Activated CD8-positive, alpha-beta T cell treated with anti-CD3 and anti-CD28 coated beads, Interleukin-2, amount 10 ng/mL, durations not matched to agents 7 days and 5 days (primary cell): Measurements from ENCODE around the gene GPR150. TPM values are rescaled to one million over a fixed set of nuclear protein-coding genes. Genes with fewer than 3 reads are reported as not detected.

ENCODE experiments used
- ATAC-seq: fragments of 150-1000 bp; cut with Tn5 transposase; one replicate; pipeline ENCODE4 v1.10.0; 2021; ENCODE audit warnings: moderate library complexity
- CTCF ChIA-PET: fragments of 350-600 bp; sonication (Branson Sonifier 250); formaldehyde crosslinking; loops from one replicate; lab custom pipeline; 2021; ENCODE audit warnings: antibody characterized with exemption; lab: Charles Lee
- POLR2A ChIA-PET: fragments of 350-600 bp; sonication (Branson Sonifier 250); formaldehyde crosslinking; loops from one replicate; lab custom pipeline; 2021; ENCODE audit warnings: antibody characterized with exemption; lab: Charles Lee
- DNase-seq: peaks from one replicate; pipeline ENCODE4 v3.0.0-alpha.2; 2020
- H3K27ac Mint-ChIP-seq: one replicate; pipeline ENCODE4 v1.8.0; 2021; ENCODE audit warnings: mild to moderate bottlenecking, mixed read lengths
- H3K27me3 Mint-ChIP-seq: one replicate; pipeline ENCODE4 v1.8.0; 2021; ENCODE audit warnings: low read depth, mixed read lengths
- H3K36me3 Mint-ChIP-seq: one replicate; pipeline ENCODE4 v1.8.0; 2021; ENCODE audit warnings: low read depth, mixed read lengths
- H3K4me1 Mint-ChIP-seq: one replicate; pipeline ENCODE4 v1.8.0; 2021; ENCODE audit warnings: low read depth, mixed read lengths
- H3K4me3 Mint-ChIP-seq: one replicate; pipeline ENCODE4 v1.8.0; 2021; ENCODE audit warnings: mild to moderate bottlenecking, mixed read lengths
- H3K9me3 Mint-ChIP-seq: one replicate; pipeline ENCODE4 v1.8.0; 2022; ENCODE audit warnings: mixed read lengths; ENCODE audit not compliant: insufficient read depth
- total RNA-seq, 2 experiments: library from RNA; stranded (reverse); gene quantifications; one replicate each; pipeline ENCODE4 v1.2.3, GENCODE V29; 2021

GPR150 gene
- under 1 TPM; 0.74 to 0.83 TPM for total RNA-seq

DNA sequence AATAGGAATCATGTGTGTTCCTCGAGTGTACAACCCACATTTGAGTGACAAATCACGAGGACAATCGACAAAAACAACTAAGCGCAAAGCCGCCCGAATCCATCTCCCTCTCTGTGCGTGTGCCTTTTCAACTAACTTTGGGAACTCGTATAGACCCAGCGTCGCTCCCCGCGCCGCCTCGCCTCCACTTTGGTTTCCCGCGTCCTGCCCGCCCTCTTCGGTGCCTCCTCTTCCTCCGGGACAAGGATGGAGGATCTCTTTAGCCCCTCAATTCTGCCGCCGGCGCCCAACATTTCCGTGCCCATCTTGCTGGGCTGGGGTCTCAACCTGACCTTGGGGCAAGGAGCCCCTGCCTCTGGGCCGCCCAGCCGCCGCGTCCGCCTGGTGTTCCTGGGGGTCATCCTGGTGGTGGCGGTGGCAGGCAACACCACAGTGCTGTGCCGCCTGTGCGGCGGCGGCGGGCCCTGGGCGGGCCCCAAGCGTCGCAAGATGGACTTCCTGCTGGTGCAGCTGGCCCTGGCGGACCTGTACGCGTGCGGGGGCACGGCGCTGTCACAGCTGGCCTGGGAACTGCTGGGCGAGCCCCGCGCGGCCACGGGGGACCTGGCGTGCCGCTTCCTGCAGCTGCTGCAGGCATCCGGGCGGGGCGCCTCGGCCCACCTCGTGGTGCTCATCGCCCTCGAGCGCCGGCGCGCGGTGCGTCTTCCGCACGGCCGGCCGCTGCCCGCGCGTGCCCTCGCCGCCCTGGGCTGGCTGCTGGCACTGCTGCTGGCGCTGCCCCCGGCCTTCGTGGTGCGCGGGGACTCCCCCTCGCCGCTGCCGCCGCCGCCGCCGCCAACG is at the start of gene GPR150:
Gene GPR150 (plus strand): TSS at position 58 of the 840 bp plus-strand sequence. CDS start 189 bp downstream, at position 247.
- H3K4me1 Mint-ChIP-seq: peaks cover 47% of the 10 kb centered on the region
- ChIA-PET POLR2A (interaction anchor here (4.0 kb wide), 1 partner anchor 11 kb away, joined by 17 read pairs; no protein-coding TSS in a partner anchor), CTCF (interaction anchor here (1.2 to 1.5 kb wide), 2 partner anchors 12 to 25 kb away, joined by 3 to 6 read pairs; no protein-coding TSS in a partner anchor)
- ATAC-seq (peak; percentile 74), DNase-seq (peak; percentile 76)
- no peaks in the 10 kb centered on the region for H3K27me3 Mint-ChIP-seq
- H3K4me3 Mint-ChIP-seq: peak within 1 kb of the TSS; percentile 85
- peaks cover 9% of the 10 kb centered on the region for H3K36me3 Mint-ChIP-seq
- H3K27ac Mint-ChIP-seq: peak within 1 kb of the TSS; percentile 74
- H3K9me3 Mint-ChIP-seq: no peaks in the 10 kb centered on the region

- H3K4me1 Mint-ChIP-seq: no peaks in the 10 kb centered on the region
- no peak overlapping the region for H3K4me3 Mint-ChIP-seq
- ChIA-PET CTCF (no interaction called here), POLR2A (no interaction called here)
- ATAC-seq (no peak), DNase-seq (no peak)
- H3K36me3 Mint-ChIP-seq: peaks cover 10% of the 10 kb centered on the region
- no peaks in the 10 kb centered on the region for H3K9me3 Mint-ChIP-seq
- H3K27ac Mint-ChIP-seq: no peak overlapping the region
- no peaks in the 10 kb centered on the region for H3K27me3 Mint-ChIP-seq
Measured at GRCh38 chr5:95572016-95572415, 47.9 kb upstream of the GPR150 start.

GRCh38 chr5:95581576-95581975 is 38.3 kb upstream of the GPR150 start:
- ChIA-PET POLR2A (no interaction called here), CTCF (interaction anchor here (0.8 kb wide), 1 partner anchor 10 kb away, joined by 3 read pairs; no protein-coding TSS in a partner anchor)
- H3K9me3 Mint-ChIP-seq: no peaks in the 10 kb centered on the region
- no peaks in the 10 kb centered on the region for H3K27me3 Mint-ChIP-seq
- no peak overlapping the region for H3K27ac Mint-ChIP-seq
- H3K4me3 Mint-ChIP-seq: no peak overlapping the region
- ATAC-seq (no peak), DNase-seq (no peak)
- H3K4me1 Mint-ChIP-seq: no peaks in the 10 kb centered on the region
- peaks cover 4% of the 10 kb centered on the region for H3K36me3 Mint-ChIP-seq

DNA sequence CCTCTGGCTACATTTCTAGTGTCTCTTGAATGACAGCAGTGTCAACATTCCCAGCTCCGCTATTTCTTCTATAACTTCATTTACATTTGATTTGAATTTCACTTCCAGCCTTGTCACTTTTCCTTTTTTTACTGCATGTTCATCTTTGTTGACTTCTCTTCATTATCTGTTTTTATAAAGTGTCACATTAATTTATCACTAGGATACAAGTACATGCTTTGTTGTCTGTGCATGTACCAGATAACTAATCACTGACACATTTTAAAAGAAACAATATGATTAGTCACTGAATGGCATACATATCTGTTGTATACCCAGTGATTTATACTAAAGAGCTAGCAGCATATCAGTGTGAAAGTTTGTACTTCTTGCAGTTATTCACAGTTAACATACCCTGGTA is 35.9 kb upstream of the GPR150 start:
- Mint-ChIP-seq H3K4me3 (no peak overlapping the region), H3K27me3 (no peaks in the 10 kb centered on the region), H3K27ac (no peak overlapping the region), H3K4me1 (no peaks in the 10 kb centered on the region), H3K36me3 (peaks cover 4% of the 10 kb centered on the region), H3K9me3 (no peaks in the 10 kb centered on the region)
- DNase-seq (no peak), ATAC-seq (no peak)
- POLR2A ChIA-PET: no interaction called here
- CTCF ChIA-PET: no interaction called here

DNA sequence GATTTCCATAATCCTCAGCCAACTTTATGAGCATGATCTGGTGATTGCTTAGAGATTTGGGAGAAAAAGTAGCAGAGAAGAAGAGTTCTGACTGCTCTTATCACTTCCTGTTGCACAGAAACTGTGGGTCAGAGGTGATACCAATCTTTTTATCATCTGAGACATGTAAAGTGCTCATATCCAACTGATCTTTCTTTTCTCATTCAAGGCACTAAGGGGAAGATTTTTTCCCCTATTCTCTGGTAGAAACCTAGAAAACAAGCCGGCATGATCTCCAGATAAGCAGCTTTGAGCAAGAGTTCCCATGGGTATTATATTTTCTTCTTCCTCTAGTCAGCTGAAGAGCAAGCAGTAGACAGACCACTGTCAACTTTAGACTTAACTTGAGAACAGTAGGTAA is 29.0 kb upstream of the GPR150 start:
- Mint-ChIP-seq H3K4me3 (no peak overlapping the region), H3K9me3 (no peaks in the 10 kb centered on the region), H3K36me3 (peaks cover 3% of the 10 kb centered on the region), H3K4me1 (peaks cover 20% of the 10 kb centered on the region), H3K27me3 (no peaks in the 10 kb centered on the region), H3K27ac (peak overlapping the region; percentile 4)
- DNase-seq: no peak
- peak; percentile 27 for ATAC-seq
- CTCF ChIA-PET: interaction anchor here (1.3 kb wide), 1 partner anchor 9 kb away, joined by 3 read pairs; no protein-coding TSS in a partner anchor
- POLR2A ChIA-PET: no interaction called here

DNA sequence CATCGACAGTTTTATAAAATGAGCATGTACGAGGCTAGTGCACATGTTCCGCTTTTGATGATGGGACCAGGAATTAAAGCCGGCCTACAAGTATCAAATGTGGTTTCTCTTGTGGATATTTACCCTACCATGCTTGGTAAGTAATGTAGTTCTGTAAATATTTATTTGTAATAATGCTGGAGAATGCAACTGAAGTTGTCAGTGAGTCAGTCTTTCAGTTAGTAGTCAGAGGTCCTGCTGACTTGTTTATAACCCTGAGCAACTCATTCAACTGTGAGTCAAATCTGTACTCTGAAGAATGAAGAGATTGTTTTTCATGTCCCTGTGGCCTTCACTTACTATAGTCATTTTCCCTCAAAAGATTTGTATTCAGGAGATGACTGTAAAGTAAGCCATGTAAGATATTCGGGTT is 28.4 kb upstream of the GPR150 start:
- Mint-ChIP-seq H3K36me3 (peaks cover 3% of the 10 kb centered on the region), H3K27me3 (no peaks in the 10 kb centered on the region), H3K9me3 (no peaks in the 10 kb centered on the region), H3K27ac (no peak overlapping the region), H3K4me3 (no peak overlapping the region), H3K4me1 (peaks cover 20% of the 10 kb centered on the region)
- ATAC-seq (no peak), DNase-seq (no peak)
- POLR2A ChIA-PET: no interaction called here
- CTCF ChIA-PET: interaction anchor here (1.3 kb wide), 1 partner anchor 10 kb away, joined by 3 read pairs; no protein-coding TSS in a partner anchor

DNA sequence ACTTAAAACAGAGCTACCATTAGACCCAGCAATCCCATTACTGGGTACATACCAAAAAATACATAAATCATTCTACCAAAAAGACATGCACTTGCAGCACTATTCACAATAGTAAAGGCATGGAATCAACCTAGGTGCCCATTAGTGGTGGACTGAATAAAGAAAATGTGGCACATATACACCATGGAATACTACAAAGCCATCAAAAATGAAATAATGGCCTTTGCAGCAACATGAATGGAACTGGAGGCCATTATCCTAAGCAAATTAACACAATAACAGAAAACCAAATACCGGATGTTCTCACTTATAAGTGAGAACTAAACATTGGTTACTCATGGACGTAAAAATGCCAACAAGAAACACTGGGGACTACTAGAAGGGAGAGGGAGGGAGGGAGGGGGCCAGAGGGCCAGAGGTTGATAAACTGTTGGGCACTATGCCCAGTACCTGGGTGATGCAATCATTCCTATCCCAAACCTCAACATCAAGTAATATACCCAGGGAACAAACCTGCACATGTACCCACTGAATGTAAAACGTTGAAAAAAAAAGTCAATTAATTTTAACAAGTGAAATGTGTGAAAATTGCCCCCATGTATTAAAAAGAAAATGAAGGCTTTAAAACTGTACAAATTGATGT is 24.5 kb upstream of the GPR150 start:
- Mint-ChIP-seq H3K27ac (no peak overlapping the region), H3K9me3 (no peaks in the 10 kb centered on the region), H3K27me3 (no peaks in the 10 kb centered on the region), H3K4me1 (peaks cover 15% of the 10 kb centered on the region), H3K4me3 (no peak overlapping the region), H3K36me3 (peaks cover 3% of the 10 kb centered on the region)
- ChIA-PET POLR2A (no interaction called here), CTCF (no interaction called here)
- no peak for DNase-seq
- no peak for ATAC-seq

GRCh38 chr5:95599252-95599651 is 20.6 kb upstream of the GPR150 start:
- Mint-ChIP-seq H3K27me3 (no peaks in the 10 kb centered on the region), H3K4me3 (no peak overlapping the region), H3K27ac (no peak overlapping the region), H3K9me3 (no peaks in the 10 kb centered on the region), H3K36me3 (peaks cover 8% of the 10 kb centered on the region), H3K4me1 (no peaks in the 10 kb centered on the region)
- POLR2A ChIA-PET: no interaction called here
- DNase-seq (no peak), ATAC-seq (no peak)
- CTCF ChIA-PET: interaction anchor here (0.7 kb wide), 1 partner anchor 41 kb away, joined by 3 read pairs; no protein-coding TSS in a partner anchor

GRCh38 chr5:95600557-95600956 is 19.3 kb upstream of the GPR150 start:
- Mint-ChIP-seq H3K4me1 (no peaks in the 10 kb centered on the region), H3K4me3 (no peak overlapping the region), H3K36me3 (peaks cover 10% of the 10 kb centered on the region), H3K27me3 (no peaks in the 10 kb centered on the region), H3K9me3 (no peaks in the 10 kb centered on the region), H3K27ac (no peak overlapping the region)
- DNase-seq (no peak), ATAC-seq (no peak)
- ChIA-PET CTCF (no interaction called here), POLR2A (no interaction called here)

DNA sequence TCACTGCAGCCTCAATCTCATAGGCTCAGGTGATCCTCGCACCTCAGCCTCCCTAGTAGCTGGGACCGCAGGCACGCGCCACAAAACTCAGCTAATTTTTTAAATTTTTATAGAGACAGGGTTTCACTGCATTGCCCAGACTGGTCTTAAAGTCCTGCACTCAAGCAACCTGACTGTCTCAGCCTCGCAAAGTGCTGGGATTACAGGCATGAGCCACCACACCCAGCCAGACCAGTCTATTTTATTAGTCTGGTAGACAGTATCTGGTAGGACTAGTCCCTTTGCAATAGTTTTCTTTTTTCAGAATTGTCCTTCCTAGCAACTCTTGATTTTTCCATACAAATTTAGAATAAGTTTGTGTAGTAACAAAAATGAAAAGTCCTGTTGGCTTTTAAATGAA is 14.1 kb upstream of the GPR150 start:
- no peak overlapping the region for H3K4me3 Mint-ChIP-seq
- H3K9me3 Mint-ChIP-seq: no peaks in the 10 kb centered on the region
- ATAC-seq: no peak
- no peaks in the 10 kb centered on the region for H3K4me1 Mint-ChIP-seq
- no peak overlapping the region for H3K27ac Mint-ChIP-seq
- H3K36me3 Mint-ChIP-seq: peaks cover 12% of the 10 kb centered on the region
- POLR2A ChIA-PET: no interaction called here
- DNase-seq: no peak
- no peaks in the 10 kb centered on the region for H3K27me3 Mint-ChIP-seq
- CTCF ChIA-PET: no interaction called here

GRCh38 chr5:95606419-95606818 is 13.5 kb upstream of the GPR150 start:
- DNase-seq: no peak
- Mint-ChIP-seq H3K27me3 (no peaks in the 10 kb centered on the region), H3K4me3 (no peak overlapping the region), H3K27ac (no peak overlapping the region), H3K36me3 (peaks cover 8% of the 10 kb centered on the region), H3K9me3 (no peaks in the 10 kb centered on the region), H3K4me1 (no peaks in the 10 kb centered on the region)
- POLR2A ChIA-PET: no interaction called here
- no peak for ATAC-seq
- CTCF ChIA-PET: no interaction called here

DNA sequence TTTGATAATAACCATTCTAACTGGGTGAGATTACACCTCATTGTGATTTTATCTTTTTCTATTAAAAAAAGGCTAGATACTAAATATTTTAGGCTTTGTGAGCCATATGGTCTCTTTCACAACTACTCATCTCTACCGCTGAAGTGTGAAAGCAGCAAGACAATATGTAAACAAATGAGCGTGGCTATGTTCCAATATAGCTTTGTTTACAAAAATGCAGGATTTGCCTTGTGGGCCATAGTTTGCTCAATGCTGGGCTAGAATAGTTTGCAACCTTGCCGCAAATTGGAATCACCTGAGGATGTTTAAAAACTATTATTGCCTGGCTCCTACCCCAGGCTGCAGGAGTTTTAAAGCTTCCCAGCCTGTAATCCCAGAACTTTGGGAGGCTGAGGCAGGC is 10.2 kb upstream of the GPR150 start:
- ChIA-PET POLR2A (interaction anchor here (1.3 kb wide), 1 partner anchor 16 kb away, joined by 4 read pairs; no protein-coding TSS in a partner anchor), CTCF (no interaction called here)
- ATAC-seq (no peak), DNase-seq (no peak)
- Mint-ChIP-seq H3K36me3 (peaks cover 17% of the 10 kb centered on the region), H3K4me1 (no peaks in the 10 kb centered on the region), H3K4me3 (no peak overlapping the region), H3K27ac (no peak overlapping the region), H3K9me3 (peaks cover 18% of the 10 kb centered on the region), H3K27me3 (no peaks in the 10 kb centered on the region)
